Endodermal cell (in vitro differentiated cells): ENCODE results near the gene CCDC78. TPM values are rescaled to one million over a fixed set of nuclear protein-coding genes. Genes with fewer than 3 reads are reported as not detected.

Source experiments
- DNase-seq: peaks from one replicate; pipeline ENCODE4 v3.0.0-alpha.2; 2017
- H3K27ac ChIP-seq: 2 replicates; pipeline ENCODE4 v1.5.1; 2013; ENCODE audit warnings: mild to moderate bottlenecking, low read depth, low read length, moderate library complexity
- H3K27me3 ChIP-seq: 2 replicates; pipeline ENCODE4 v1.6.1; 2013; ENCODE audit warnings: mild to moderate bottlenecking, low read length, moderate library complexity; ENCODE audit not compliant: insufficient read depth, control insufficient read depth, poor library complexity, severe bottlenecking
- H3K36me3 ChIP-seq: 2 replicates; pipeline ENCODE4 v1.7.0; 2013; ENCODE audit warnings: mild to moderate bottlenecking, low read length, moderate library complexity; ENCODE audit not compliant: control insufficient read depth, insufficient read depth
- H3K4me1 ChIP-seq: one replicate; pipeline ENCODE4 v1.7.0; 2013; ENCODE audit warnings: low read length; ENCODE audit not compliant: control insufficient read depth, insufficient read depth
- H3K4me3 ChIP-seq: 2 replicates; pipeline ENCODE4 v1.5.1; 2013; ENCODE audit warnings: mild to moderate bottlenecking, low read length, moderate library complexity
- H3K9ac ChIP-seq: 2 replicates; pipeline ENCODE4 v1.6.1; 2013; ENCODE audit warnings: mild to moderate bottlenecking, low read length, moderate library complexity; ENCODE audit not compliant: poor library complexity, severe bottlenecking; ENCODE audit errors: extremely low read depth
- H3K9me3 ChIP-seq: 2 replicates; pipeline ENCODE4 v1.6.1; 2013; ENCODE audit warnings: mild to moderate bottlenecking, low read length, moderate library complexity; ENCODE audit not compliant: control insufficient read depth
- H3K27ac Mint-ChIP-seq: 2 replicates; pipeline ENCODE4 v1.8.0; 2020; ENCODE audit warnings: mixed read lengths
- H3K27me3 Mint-ChIP-seq: 2 replicates; pipeline ENCODE4 v1.8.0; 2021; ENCODE audit warnings: mild to moderate bottlenecking, mixed read lengths; ENCODE audit not compliant: insufficient read depth
- H3K36me3 Mint-ChIP-seq: 2 replicates; pipeline ENCODE4 v1.8.0; 2020; ENCODE audit warnings: low read depth, mixed read lengths
- H3K4me1 Mint-ChIP-seq: 2 replicates; pipeline ENCODE4 v1.8.0; 2020; ENCODE audit warnings: mixed read lengths
- H3K4me3 Mint-ChIP-seq: 2 replicates; pipeline ENCODE4 v1.8.0; 2020; ENCODE audit warnings: mild to moderate bottlenecking, moderate library complexity, mixed read lengths
- H3K9me3 Mint-ChIP-seq: 2 replicates; pipeline ENCODE4 v1.8.0; 2020; ENCODE audit warnings: mild to moderate bottlenecking, mixed read lengths
- CTCF ChIP-seq: fragments of 200-600 bp; sonication (generic); conservative IDR thresholded peaks from 2 replicates; pipeline ENCODE4 v1.5.0; 2021; ENCODE audit warnings: antibody characterized with exemption, mild to moderate bottlenecking
- WGBS, 2 experiments: methylation state at CpG; one replicate each; pipeline versions ENCODE4 v1.1.5 to v1.1.7; 2013; ENCODE audit warnings: missing lambda C conversion rate in 2 of 2, mixed read lengths in 1 of 2; ENCODE audit not compliant: insufficient coverage in 1 of 2, insufficient read length in 1 of 2; 5-methylcytosine and 5-hydroxymethylcytosine counted together
- total RNA-seq, 2 donors: library from RNA; stranded (reverse); fragmentation: NEBNext Ultra II Directional in 1 of 2; extraction: Animal tissue kit (Norgen Biotek cat#: 25700) in 1 of 2; gene quantifications; 2 replicates in 1 of 2; 3 replicates in 1 of 2; pipeline ENCODE4 v1.2.1, GENCODE V29; 2021

The CCDC78 gene
- total RNA-seq, 2 donors from 2014 or later = 6.5 to 8.1 TPM

- no peak for TF ChIP-seq CTCF
- no peak within 1 kb of the TSS for H3K27ac ChIP-seq
- no peak for DNase-seq
- 89 to 91% methylated on average over 28 to 37 of the region's 37 CpGs for WGBS, 2 experiments
- H3K4me1 ChIP-seq = no peaks in the 10 kb centered on the region
- no peak within 1 kb of the TSS for H3K4me3 ChIP-seq
- no peak within 1 kb of the TSS for H3K4me3 Mint-ChIP-seq
- no peak within 1 kb of the TSS for H3K9ac ChIP-seq
- no peaks in the 10 kb centered on the region for H3K9me3 ChIP-seq
- peaks cover 6% of the 10 kb centered on the region for H3K27me3 Mint-ChIP-seq
- no peaks in the 10 kb centered on the region for H3K4me1 Mint-ChIP-seq
- no peak within 1 kb of the TSS for H3K27ac Mint-ChIP-seq
- H3K36me3 Mint-ChIP-seq = no peaks in the 10 kb centered on the region
- no peaks in the 10 kb centered on the region for H3K27me3 ChIP-seq
- peaks cover 5% of the 10 kb centered on the region for H3K9me3 Mint-ChIP-seq
- no peaks in the 10 kb centered on the region for H3K36me3 ChIP-seq
Measured at GRCh38 chr16:760545-761343, 34.5 kb upstream of the CCDC78 start, which contains the start of gene MSLN. MSLN (plus strand) TSS chr16:760734; CDS start chr16:762681, 1,947 bp downstream.

GRCh38 chr16:760065-760464 lies 33.8 kb upstream of the CCDC78 start:
- H3K36me3 Mint-ChIP-seq = no peaks in the 10 kb centered on the region
- no peak overlapping the region for H3K27ac Mint-ChIP-seq
- Histone ChIP-seq H3K36me3 (no peaks in the 10 kb centered on the region), H3K4me3 (no peak overlapping the region), H3K9me3 (no peaks in the 10 kb centered on the region), H3K27me3 (no peaks in the 10 kb centered on the region), H3K9ac (no peak overlapping the region), H3K4me1 (no peaks in the 10 kb centered on the region), H3K27ac (no peak overlapping the region)
- no peak for DNase-seq
- no peaks in the 10 kb centered on the region for H3K4me1 Mint-ChIP-seq
- WGBS, 2 experiments = 93% methylated on average over 11 to 15 of the region's 15 CpGs
- H3K27me3 Mint-ChIP-seq = peaks cover 8% of the 10 kb centered on the region
- H3K4me3 Mint-ChIP-seq = no peak overlapping the region
- TF ChIP-seq CTCF = no peak
- H3K9me3 Mint-ChIP-seq = peaks cover 5% of the 10 kb centered on the region

GRCh38 chr16:759110-759910 lies 33.1 kb upstream of the CCDC78 start:
- H3K9ac ChIP-seq = no peak overlapping the region
- H3K36me3 Mint-ChIP-seq = no peaks in the 10 kb centered on the region

More at GRCh38 chr16:759110-759910, 33.1 kb upstream of the CCDC78 start:
- Mint-ChIP-seq H3K4me3 (no peak overlapping the region), H3K4me1 (no peaks in the 10 kb centered on the region), H3K9me3 (peaks cover 5% of the 10 kb centered on the region), H3K27me3 (peaks cover 8% of the 10 kb centered on the region), H3K27ac (no peak overlapping the region)
- Histone ChIP-seq H3K4me3 (no peak overlapping the region), H3K4me1 (no peaks in the 10 kb centered on the region), H3K27me3 (no peaks in the 10 kb centered on the region), H3K27ac (no peak overlapping the region), H3K9me3 (no peaks in the 10 kb centered on the region), H3K36me3 (no peaks in the 10 kb centered on the region)
- no peak for TF ChIP-seq CTCF
- no peak for DNase-seq
- WGBS, 2 experiments = 91 to 93% methylated on average over 28 to 34 of the region's 34 CpGs
